GM06990 (cell line): Measurements from ENCODE around the gene PLLP.
"Not testable (repeated sequence)": the region's sequence is repeated elsewhere in the genome, so short reads cannot be mapped to it uniquely, and the experiment has no call there.

ENCODE experiments used
- DNase-seq: peaks from one replicate; pipeline ENCODE4 v3.0.0-alpha.2; 2011; ENCODE audit not compliant: insufficient read length; ENCODE audit errors: extremely low read depth
- H3K27me3 ChIP-seq: replicated peaks from 2 replicates; pipeline ENCODE4 v1.6.0; 2011; ENCODE audit warnings: low read length; ENCODE audit not compliant: control insufficient read depth, insufficient read depth
- H3K36me3 ChIP-seq: 2 replicates; pipeline ENCODE4 v1.5.1; 2011; ENCODE audit warnings: low read length; ENCODE audit not compliant: control insufficient read depth, insufficient read depth
- H3K4me3 ChIP-seq: replicated peaks from 2 replicates; pipeline ENCODE4 v1.5.1; 2011; ENCODE audit warnings: low read depth, mild to moderate bottlenecking, control low read depth, low read length
- CTCF ChIP-seq: IDR thresholded peaks from 2 replicates; pipeline ENCODE4 v1.5.1; 2011; ENCODE audit warnings: low read length, control low read depth, mild to moderate bottlenecking, inconsistent platforms; ENCODE audit not compliant: insufficient read depth, poor library complexity, severe bottlenecking

The PLLP gene

GRCh38 chr16:57270221-57271062 is 14.0 kb downstream of the PLLP start:
- no peak for TF ChIP-seq CTCF
- Histone ChIP-seq H3K27me3 (no peaks in the 10 kb centered on the region), H3K36me3 (no peaks in the 10 kb centered on the region), H3K4me3 (no peak overlapping the region)
- DNase-seq, result no peak

- Histone ChIP-seq H3K27me3 (no peaks in the 10 kb centered on the region), H3K4me3 (no peak overlapping the region), H3K36me3 (no peaks in the 10 kb centered on the region)
- DNase-seq, result no peak
- TF ChIP-seq CTCF, result no peak
Measured at GRCh38 chr16:57268804-57269800, 15.4 kb downstream of the PLLP start.

- not testable (repeated sequence) for DNase-seq, H3K36me3 ChIP-seq, H3K27me3 ChIP-seq, H3K4me3 ChIP-seq
Measured at GRCh38 chr16:57267343-57267742, 17.1 kb downstream of the PLLP start.

- TF ChIP-seq CTCF, result no peak
- no peak for DNase-seq
- no peaks in the 10 kb centered on the region for H3K27me3 ChIP-seq
- no peaks in the 10 kb centered on the region for H3K36me3 ChIP-seq
- H3K4me3 ChIP-seq, result no peak overlapping the region
Measured at GRCh38 chr16:57266531-57267260, 17.8 kb downstream of the PLLP start.

- DNase-seq, result no peak
- Histone ChIP-seq H3K36me3 (no peaks in the 10 kb centered on the region), H3K4me3 (no peak overlapping the region), H3K27me3 (no peaks in the 10 kb centered on the region)
- TF ChIP-seq CTCF, result no peak
Measured at GRCh38 chr16:57265850-57266530, 18.5 kb downstream of the PLLP start.
